Measurements from ENCODE around the gene TTLL11. TPM values are rescaled to one million over a fixed set of nuclear protein-coding genes. Genes with fewer than 3 reads are reported as not detected.
A peak's percentile ranks its signal among the peaks of the same experiment; 100 is the strongest.

Gene TTLL11
- total RNA-seq, 6 donors from 2014 or later = 6.8 to 18.9 (median 12.9) TPM

GRCh38 chr9:121860744-121861143 is 232.4 kb downstream of the TTLL11 start:
- DNase-seq = no peak
- H3K36me3 ChIP-seq = no peaks in the 10 kb centered on the region
- 58 to 69% methylated on average over 2 of the region's 2 CpGs for WGBS, 2 donors

DNA sequence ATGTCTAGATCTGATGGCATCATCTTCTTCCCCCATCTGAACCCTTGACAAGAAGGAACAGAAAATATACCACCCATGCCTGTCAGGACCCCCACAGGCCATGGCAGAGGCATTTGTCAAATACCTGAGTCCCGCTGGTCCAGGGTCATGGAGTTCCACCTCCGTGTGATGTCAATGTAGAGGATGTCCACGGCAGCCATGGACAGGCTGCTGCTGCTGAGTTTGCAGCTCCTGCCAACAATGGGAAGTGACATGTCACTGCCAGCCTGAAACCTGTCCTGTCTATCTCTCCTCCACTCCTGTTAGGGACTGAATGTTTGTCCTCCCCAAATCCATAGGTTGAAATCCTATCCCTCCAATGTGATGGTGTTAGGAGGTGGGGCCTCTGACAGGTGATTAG is 232.9 kb downstream of the TTLL11 start:
- Histone ChIP-seq H3K27me3 (no peaks in the 10 kb centered on the region), H3K36me3 (no peaks in the 10 kb centered on the region), H3K9me3 (no peaks in the 10 kb centered on the region), H3K4me1 (peaks cover 0 to 6% (median 1%) of the 10 kb centered on the region in 4 donors), H3K4me3 (no peak overlapping the region), H3K27ac (no peak overlapping the region)
- DNase-seq = no peak
- WGBS, 2 donors = 91 to 93% methylated on average over 3 of the region's 3 CpGs
- no peak for ATAC-seq (ENCODE audit: low FRiP score in 2 of 2)
- no peak for TF ChIP-seq EP300 (IDR thresholded peaks at IDR 0.05)
- TF ChIP-seq, protein P1, sequence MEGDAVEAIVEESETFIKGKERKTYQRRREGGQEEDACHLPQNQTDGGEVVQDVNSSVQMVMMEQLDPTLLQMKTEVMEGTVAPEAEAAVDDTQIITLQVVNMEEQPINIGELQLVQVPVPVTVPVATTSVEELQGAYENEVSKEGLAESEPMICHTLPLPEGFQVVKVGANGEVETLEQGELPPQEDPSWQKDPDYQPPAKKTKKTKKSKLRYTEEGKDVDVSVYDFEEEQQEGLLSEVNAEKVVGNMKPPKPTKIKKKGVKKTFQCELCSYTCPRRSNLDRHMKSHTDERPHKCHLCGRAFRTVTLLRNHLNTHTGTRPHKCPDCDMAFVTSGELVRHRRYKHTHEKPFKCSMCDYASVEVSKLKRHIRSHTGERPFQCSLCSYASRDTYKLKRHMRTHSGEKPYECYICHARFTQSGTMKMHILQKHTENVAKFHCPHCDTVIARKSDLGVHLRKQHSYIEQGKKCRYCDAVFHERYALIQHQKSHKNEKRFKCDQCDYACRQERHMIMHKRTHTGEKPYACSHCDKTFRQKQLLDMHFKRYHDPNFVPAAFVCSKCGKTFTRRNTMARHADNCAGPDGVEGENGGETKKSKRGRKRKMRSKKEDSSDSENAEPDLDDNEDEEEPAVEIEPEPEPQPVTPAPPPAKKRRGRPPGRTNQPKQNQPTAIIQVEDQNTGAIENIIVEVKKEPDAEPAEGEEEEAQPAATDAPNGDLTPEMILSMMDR (IDR thresholded peaks at IDR 0.05) = no peak
- no peak for TF ChIP-seq POLR2A (IDR thresholded peaks at IDR 0.05)
- no peak for TF ChIP-seq POLR2AphosphoS5 (IDR thresholded peaks at IDR 0.05)

More at GRCh38 chr9:121860744-121861143, 232.4 kb downstream of the TTLL11 start:
- Histone ChIP-seq H3K27ac (no peak overlapping the region), H3K9me3 (no peaks in the 10 kb centered on the region), H3K27me3 (no peaks in the 10 kb centered on the region), H3K4me3 (no peak overlapping the region), H3K4me1 (peaks cover 0 to 6% (median 1%) of the 10 kb centered on the region in 4 donors)
- TF ChIP-seq, protein P1 (IDR thresholded peaks at IDR 0.05) = no peak
- ATAC-seq (ENCODE audit: low FRiP score in 2 of 2) = peak in 1 of 2 donors; percentile 65

DNA sequence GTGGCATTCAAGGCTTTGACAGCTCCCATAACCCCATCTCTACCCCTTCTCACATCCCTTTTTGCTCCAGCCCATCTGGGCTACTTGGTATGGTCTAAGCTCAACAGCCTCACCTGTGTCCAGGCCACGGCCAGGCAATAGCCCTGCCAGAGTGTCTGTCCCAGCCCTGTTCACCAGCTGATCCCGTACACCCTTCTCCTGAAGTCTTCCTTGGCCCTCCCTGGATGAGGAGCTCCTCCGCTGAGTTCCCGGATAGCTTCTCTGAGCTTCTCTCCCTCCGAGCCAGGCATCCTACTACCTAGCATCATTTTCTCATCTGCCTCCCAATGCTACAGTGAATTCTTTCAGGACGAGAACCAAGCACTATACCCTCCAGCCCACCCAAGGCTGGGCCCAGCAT is 233.5 kb downstream of the TTLL11 start:
- Histone ChIP-seq H3K9me3 (no peaks in the 10 kb centered on the region), H3K27ac (no peak overlapping the region), H3K4me1 (peaks cover 0 to 6% (median 1%) of the 10 kb centered on the region in 4 donors), H3K4me3 (no peak overlapping the region), H3K27me3 (no peaks in the 10 kb centered on the region), H3K36me3 (no peaks in the 10 kb centered on the region)
- no peak for DNase-seq
- no peak for TF ChIP-seq POLR2A (IDR thresholded peaks at IDR 0.05)
- TF ChIP-seq, protein P1 (IDR thresholded peaks at IDR 0.05) = no peak
- no peak for TF ChIP-seq EP300 (IDR thresholded peaks at IDR 0.05)
- TF ChIP-seq POLR2AphosphoS5 (IDR thresholded peaks at IDR 0.05) = no peak
- no peak for ATAC-seq (ENCODE audit: low FRiP score in 2 of 2)
- whole genome bisulfite sequencing, 2 donors = 77 to 95% methylated on average over 6 of the region's 6 CpGs

- H3K9me3 ChIP-seq = no peaks in the 10 kb centered on the region
- no peak overlapping the region for H3K27ac ChIP-seq
- H3K36me3 ChIP-seq = no peaks in the 10 kb centered on the region
- ATAC-seq (ENCODE audit: low FRiP score in 2 of 2) (no peak), DNase-seq (peak in 1 of 2 donors; percentile 44)
- no peak for TF ChIP-seq POLR2AphosphoS5 (IDR thresholded peaks at IDR 0.05)
- no peak for TF ChIP-seq EP300 (IDR thresholded peaks at IDR 0.05)
- TF ChIP-seq, protein P1 (IDR thresholded peaks at IDR 0.05) = no peak
- no peak for TF ChIP-seq POLR2A (IDR thresholded peaks at IDR 0.05)
- peaks cover 0 to 6% (median 1%) of the 10 kb centered on the region in 4 donors for H3K4me1 ChIP-seq
- no peak overlapping the region for H3K4me3 ChIP-seq
- WGBS, 2 donors = 92 to 94% methylated on average over 8 of the region's 8 CpGs
- no peaks in the 10 kb centered on the region for H3K27me3 ChIP-seq
Observed at GRCh38 chr9:121858788-121859187, 234.3 kb downstream of the TTLL11 start.

GRCh38 chr9:121857928-121858327 is 235.2 kb downstream of the TTLL11 start:
- H3K27ac ChIP-seq = no peak overlapping the region
- TF ChIP-seq EP300 (IDR thresholded peaks at IDR 0.05) (no peak), POLR2AphosphoS5 (IDR thresholded peaks at IDR 0.05) (no peak), POLR2A (IDR thresholded peaks at IDR 0.05) (no peak)
- TF ChIP-seq, protein P1 (IDR thresholded peaks at IDR 0.05) = no peak
- H3K4me1 ChIP-seq = peaks cover 0 to 6% (median 1%) of the 10 kb centered on the region in 4 donors
- no peaks in the 10 kb centered on the region for H3K36me3 ChIP-seq
- 76 to 78% methylated on average over 8 to 9 of the region's 9 CpGs for WGBS, 2 donors
- no peak for DNase-seq
- H3K9me3 ChIP-seq = no peaks in the 10 kb centered on the region
- no peak for ATAC-seq (ENCODE audit: low FRiP score in 2 of 2)
- H3K4me3 ChIP-seq = no peak overlapping the region
- no peaks in the 10 kb centered on the region for H3K27me3 ChIP-seq

Data from upper lobe of left lung (tissue), 6 donors.